GM23338 (cell line): ENCODE results near the gene CADPS. TPM values are rescaled to one million over a fixed set of nuclear protein-coding genes. Genes with fewer than 3 reads are reported as not detected.

Experiments used
- ATAC-seq: fragments of 200-7000 bp; cut with Tn5 transposase; 3 replicates; pipeline ENCODE4 v1.9.1; 2020
- DNase-seq: peaks from one replicate; pipeline ENCODE4 v3.0.0-alpha.2; 2015; ENCODE audit warnings: low spot score
- H2AFZ ChIP-seq: fragments of 200-600 bp; sonication (generic); 2 replicates; pipeline ENCODE4 v1.8.0; 2016; ENCODE audit warnings: antibody characterized with exemption, mild to moderate bottlenecking, moderate library complexity
- H3F3A ChIP-seq: fragments of 200-600 bp; sonication (generic); replicated peaks from 2 replicates; pipeline ENCODE4 v1.8.0; 2017; ENCODE audit warnings: antibody characterized with exemption, mixed run types, low read depth
- H3K27ac ChIP-seq: fragments of 200-600 bp; sonication (generic); 2 replicates; pipeline ENCODE4 v1.6.1; 2016; ENCODE audit warnings: low read depth
- H3K27me3 ChIP-seq: fragments of 200-600 bp; sonication (generic); 2 replicates; pipeline ENCODE4 v1.8.0; 2016; ENCODE audit warnings: mild to moderate bottlenecking, mixed run types, moderate library complexity; ENCODE audit not compliant: insufficient read depth
- H3K36me3 ChIP-seq: fragments of 200-600 bp; sonication (generic); 2 replicates; pipeline ENCODE4 v1.8.0; 2016; ENCODE audit warnings: mild to moderate bottlenecking; ENCODE audit not compliant: insufficient read depth
- H3K4me1 ChIP-seq: fragments of 200-600 bp; sonication (generic); 2 replicates; pipeline ENCODE4 v1.8.0; 2016; ENCODE audit warnings: mild to moderate bottlenecking, moderate library complexity; ENCODE audit not compliant: insufficient read depth
- H3K4me2 ChIP-seq: fragments of 200-600 bp; sonication (generic); 2 replicates; pipeline ENCODE4 v1.7.1; 2017; ENCODE audit warnings: mixed run types
- H3K4me3 ChIP-seq: fragments of 200-600 bp; sonication (generic); 2 replicates; pipeline ENCODE4 v1.6.1; 2016; ENCODE audit warnings: mixed run types
- H3K79me2 ChIP-seq: fragments of 200-600 bp; sonication (generic); replicated peaks from 2 replicates; pipeline ENCODE4 v1.8.0; 2017; ENCODE audit warnings: mild to moderate bottlenecking; ENCODE audit not compliant: insufficient read depth
- H3K9me2 ChIP-seq: fragments of 200-600 bp; sonication (generic); 2 replicates; pipeline ENCODE4 v1.8.0; 2017; ENCODE audit not compliant: insufficient read depth
- H4K20me1 ChIP-seq: fragments of 200-600 bp; sonication (generic); replicated peaks from 2 replicates; pipeline ENCODE4 v1.8.0; 2017; ENCODE audit warnings: mild to moderate bottlenecking; ENCODE audit not compliant: insufficient read depth
- H3K27ac Mint-ChIP-seq: 2 replicates; pipeline ENCODE4 v1.8.0; 2020; ENCODE audit warnings: inconsistent platforms, mild to moderate bottlenecking, moderate library complexity, mixed read lengths
- H3K27me3 Mint-ChIP-seq: 3 replicates; pipeline ENCODE4 v1.8.0; 2022; ENCODE audit warnings: low read depth, mild to moderate bottlenecking, moderate library complexity, mixed read lengths, inconsistent platforms; ENCODE audit not compliant: insufficient read depth, poor library complexity
- H3K36me3 Mint-ChIP-seq: 3 replicates; pipeline ENCODE4 v1.8.0; 2021; ENCODE audit warnings: low read depth, mild to moderate bottlenecking, inconsistent platforms, moderate library complexity, mixed read lengths
- H3K4me1 Mint-ChIP-seq: 3 replicates; pipeline ENCODE4 v1.8.0; 2020; ENCODE audit warnings: mild to moderate bottlenecking, inconsistent platforms, mixed read lengths
- H3K4me3 Mint-ChIP-seq: 3 replicates; pipeline ENCODE4 v1.8.0; 2021; ENCODE audit warnings: moderate library complexity, mild to moderate bottlenecking, inconsistent platforms, mixed read lengths
- H3K9me3 Mint-ChIP-seq: 3 replicates; pipeline ENCODE4 v1.8.0; 2020; ENCODE audit warnings: moderate library complexity, mild to moderate bottlenecking, inconsistent platforms, mixed read lengths
- CTCF ChIP-seq, 2 experiments: fragments of 200-600 bp in 1 of 2; sonication (generic) in 1 of 2; conservative IDR thresholded peaks; 2 replicates each; pipeline versions ENCODE4 v1.5.1 to v1.6.1; 2016 to 2017; ENCODE audit warnings: antibody characterized with exemption in 2 of 2, low read depth in 2 of 2, mild to moderate bottlenecking in 2 of 2, moderate library complexity in 1 of 2
- NANOG ChIP-seq: IDR thresholded peaks from 2 replicates; pipeline ENCODE4 v1.6.1; 2016; ENCODE audit warnings: antibody characterized with exemption, borderline replicate concordance
- ZNF462 ChIP-seq: fragments of 250-450 bp; sonication (Bioruptor Pico); IDR thresholded peaks from 2 replicates; pipeline ENCODE4 v1.5.0; 2020; ENCODE audit warnings: mild to moderate bottlenecking, moderate library complexity
- polyA plus RNA-seq: library from polyadenylated mRNA; unstranded; fragments of >200 nt; fragmentation: Nextera tagmentation; extraction: Ambion mirVana; gene quantifications from 2 replicates; pipeline ENCODE4 v1.2.1, GENCODE V29; 2016
- total RNA-seq: library from RNA; depleted of rRNA; stranded (reverse); fragments of >200 nt; shearing (Covaris generic); gene quantifications from 2 replicates; pipeline ENCODE4 v1.2.3, GENCODE V29; 2014

Gene CADPS
- total and polyA plus RNA-seq, 2 experiments from 2014 or later, result 14.7 to 22.0 TPM

- TF ChIP-seq ZNF462 (CRISPR knock-in tag) (no peak), NANOG (no peak), CTCF (conservative IDR thresholded peaks at IDR 0.05; ENCODE audit: low read depth in 2 of 2) (no peak)
These were observed 42.7 kb downstream of the CADPS start (continued) for GRCh38 chr3:62832553-62832952.

DNA sequence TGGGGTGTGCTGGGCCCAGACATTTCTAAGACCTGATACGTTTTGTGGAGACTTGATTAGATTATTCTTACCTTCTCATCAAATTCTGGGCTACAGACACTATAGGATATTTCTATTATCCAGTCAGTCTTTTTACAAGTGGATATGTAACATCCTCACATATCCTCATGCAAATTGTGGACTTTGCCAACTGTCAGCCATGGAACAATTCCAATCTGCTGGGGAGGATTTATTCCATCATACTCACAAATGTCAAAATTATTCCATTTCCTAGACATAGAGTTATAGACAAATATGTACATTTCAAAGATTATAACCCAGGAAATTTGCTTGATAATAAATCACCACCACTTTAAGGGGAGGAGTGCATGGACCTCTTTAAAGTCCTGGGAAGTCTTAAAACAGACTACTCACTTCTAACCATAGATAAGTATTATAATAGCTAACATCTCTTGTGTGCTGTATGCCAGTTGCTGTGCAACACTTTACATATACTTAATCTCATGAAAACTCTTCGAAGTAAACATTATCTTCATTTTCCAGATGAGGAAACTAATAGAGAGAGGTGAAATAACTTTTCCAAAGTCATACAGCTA lies 44.4 kb downstream of the CADPS start:
- Histone ChIP-seq H2AFZ (no peak overlapping the region), H3F3A (no peaks in the 10 kb centered on the region), H3K9me2 (no peaks in the 10 kb centered on the region), H4K20me1 (no peaks in the 10 kb centered on the region), H3K79me2 (no peaks in the 10 kb centered on the region), H3K4me3 (no peak overlapping the region), H3K36me3 (no peaks in the 10 kb centered on the region), H3K4me2 (no peak overlapping the region), H3K27me3 (no peaks in the 10 kb centered on the region), H3K4me1 (no peaks in the 10 kb centered on the region), H3K27ac (no peak overlapping the region)
- no peak for DNase-seq
- Mint-ChIP-seq H3K4me3 (no peak overlapping the region), H3K36me3 (no peaks in the 10 kb centered on the region), H3K27ac (no peak overlapping the region), H3K9me3 (no peaks in the 10 kb centered on the region), H3K4me1 (no peaks in the 10 kb centered on the region), H3K27me3 (no peaks in the 10 kb centered on the region)
- ATAC-seq, result no peak
- no peak for TF ChIP-seq ZNF462 (CRISPR knock-in tag)
